BJ (cell line): ENCODE data around the gene CYP2F1. TPM values are rescaled to one million over a fixed set of nuclear protein-coding genes. Genes with fewer than 3 reads are reported as not detected.

ENCODE experiments used
- CTCF ChIA-PET: fragments of 350-600 bp; formaldehyde crosslinking; extraction: SDS; loops from one replicate; lab custom pipeline; 2021; ENCODE audit warnings: antibody characterized with exemption, inconsistent platforms; lab: Yijun Ruan, JAX
- POLR2A ChIA-PET: fragments of 300-600 bp; sonication (Branson Sonifier 250); formaldehyde crosslinking; extraction: SDS; loops from one replicate; lab custom pipeline; 2021; ENCODE audit warnings: antibody characterized with exemption; lab: Charles Lee
- DNase-seq: peaks from one replicate; pipeline ENCODE4 v3.0.0-alpha.2; 2011; ENCODE audit warnings: low read depth
- H3K27me3 ChIP-seq: 2 replicates; pipeline ENCODE4 v1.6.0; 2011; ENCODE audit warnings: low read length; ENCODE audit not compliant: control insufficient read depth, insufficient read depth
- H3K36me3 ChIP-seq: 2 replicates; pipeline ENCODE4 v1.5.1; 2011; ENCODE audit warnings: low read length; ENCODE audit not compliant: control insufficient read depth, insufficient read depth
- H3K4me3 ChIP-seq: 2 replicates; pipeline ENCODE4 v1.5.1; 2011; ENCODE audit warnings: low read depth, mild to moderate bottlenecking, control low read depth, low read length
- CTCF ChIP-seq: IDR thresholded peaks from 2 replicates; pipeline ENCODE4 v1.5.1; 2011; ENCODE audit warnings: low read depth, mild to moderate bottlenecking, control low read depth, inconsistent platforms, low read length, moderate library complexity; ENCODE audit not compliant: insufficient read depth
- polyA plus RNA-seq: library from polyadenylated mRNA; depleted of rRNA; stranded (reverse); fragments of >200 nt; gene quantifications from 2 replicates; pipeline ENCODE4 v1.2.3, GENCODE V29; 2011

CYP2F1 gene
- polyA plus RNA-seq, 1 experiment: not detected

GRCh38 chr19:41085748-41086415 is 28.4 kb upstream of the CYP2F1 start:
- Histone ChIP-seq H3K4me3 (no peak overlapping the region), H3K27me3 (no peaks in the 10 kb centered on the region), H3K36me3 (no peaks in the 10 kb centered on the region)
- CTCF ChIA-PET: no interaction called here
- POLR2A ChIA-PET: no interaction called here
- TF ChIP-seq CTCF: no peak
- DNase-seq: no peak

DNA sequence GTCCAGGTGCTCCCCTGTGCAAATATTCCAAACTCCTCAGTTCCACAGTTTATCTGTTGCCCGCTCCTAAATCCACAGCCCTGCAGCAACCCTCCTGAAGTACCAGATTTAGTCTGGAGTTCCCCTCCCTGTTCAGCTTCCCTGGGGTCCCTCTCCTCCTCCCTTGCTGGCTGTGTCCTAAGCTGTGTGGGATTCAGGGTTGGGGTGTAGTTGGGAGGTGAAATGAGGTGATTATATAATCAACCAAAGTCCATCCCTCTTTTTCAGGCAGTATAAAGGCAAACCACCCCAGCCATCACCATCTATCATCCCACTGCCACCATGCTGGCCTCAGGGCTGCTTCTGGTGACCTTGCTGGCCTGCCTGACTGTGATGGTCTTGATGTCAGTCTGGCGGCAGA is 26.1 kb upstream of the CYP2F1 start, which contains the start of gene CYP2A13:
TSS of gene CYP2A13 (plus strand) at position 301 of the 400 bp plus-strand sequence. CDS start at position 322, 21 bp downstream.
- H3K4me3 ChIP-seq: no peak within 1 kb of the TSS
- DNase-seq: no peak
- no peak for TF ChIP-seq CTCF
- POLR2A ChIA-PET: no interaction called here
- H3K36me3 ChIP-seq: no peaks in the 10 kb centered on the region
- CTCF ChIA-PET: no interaction called here
- H3K27me3 ChIP-seq: peaks cover 3% of the 10 kb centered on the region; the same call in 1 of the 2 replicates

GRCh38 chr19:41089959-41090358 is 24.3 kb upstream of the CYP2F1 start:
- Histone ChIP-seq H3K36me3 (no peaks in the 10 kb centered on the region), H3K4me3 (no peak overlapping the region), H3K27me3 (peaks cover 3% of the 10 kb centered on the region)
- no peak for TF ChIP-seq CTCF
- DNase-seq: no peak
- ChIA-PET POLR2A (no interaction called here), CTCF (no interaction called here)

DNA sequence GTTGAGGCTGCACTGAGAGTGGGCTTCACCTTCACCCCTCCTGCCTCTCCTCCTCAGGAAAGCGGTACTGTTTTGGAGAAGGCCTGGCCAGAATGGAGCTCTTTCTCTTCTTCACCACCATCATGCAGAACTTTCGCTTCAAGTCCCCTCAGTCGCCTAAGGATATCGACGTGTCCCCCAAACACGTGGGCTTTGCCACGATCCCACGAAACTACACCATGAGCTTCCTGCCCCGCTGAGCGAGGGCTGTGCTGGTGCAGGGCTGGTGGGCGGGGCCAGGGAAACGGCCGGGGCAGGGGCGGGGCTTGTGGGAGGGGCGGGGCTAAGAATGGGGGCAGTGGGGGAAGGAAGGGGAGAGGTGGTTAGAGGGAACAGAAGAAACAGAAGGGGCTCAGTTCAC is 18.5 kb upstream of the CYP2F1 start:
- DNase-seq: no peak
- H3K27me3 ChIP-seq: peaks cover 3% of the 10 kb centered on the region
- ChIA-PET POLR2A (no interaction called here), CTCF (interaction anchor here (1.3 kb wide), 1 partner anchor 18 kb away, joined by 3 read pairs; no protein-coding TSS in a partner anchor)
- no peaks in the 10 kb centered on the region for H3K36me3 ChIP-seq
- H3K4me3 ChIP-seq: no peak overlapping the region
- no peak for TF ChIP-seq CTCF

- H3K4me3 ChIP-seq: no peak overlapping the region
- ChIA-PET CTCF (interaction anchor here (1.3 kb wide), 1 partner anchor 19 kb away, joined by 3 read pairs; no protein-coding TSS in a partner anchor), POLR2A (no interaction called here)
- H3K36me3 ChIP-seq: no peaks in the 10 kb centered on the region
- no peak for TF ChIP-seq CTCF
- H3K27me3 ChIP-seq: peaks cover 3% of the 10 kb centered on the region
- DNase-seq: no peak
Measured at GRCh38 chr19:41096353-41096752, 17.9 kb upstream of the CYP2F1 start.
